ENCODE data around the gene MIA2. TPM values are rescaled to one million over a fixed set of nuclear protein-coding genes. Genes with fewer than 3 reads are reported as not detected.
A peak's percentile ranks its signal among the peaks of the same experiment; 100 is the strongest.

Gene MIA2
- total and polyA plus RNA-seq, 9 of the 15 experiments (the other 6 are each of a cell fraction or from before 2014, with no cell fraction given), result 6.0 to 21.8 (median 12.8) TPM

GRCh38 chr14:39240769-39241168, 7.1 kb downstream of the MIA2 start:
- ATAC-seq (no peak), DNase-seq (ENCODE audit: extremely low read depth in 1 of 4, low spot score in 3 of 4) (no peak), FAIRE-seq (no peak)
- H3K4me2 ChIP-seq (ENCODE audit: insufficient read depth, low read length), result no peak overlapping the region
- H3K79me2 ChIP-seq (ENCODE audit: control insufficient read depth, insufficient read depth, low read length), result no peaks in the 10 kb centered on the region
- BruUV-seq (replicated peaks), result no TSS peak
- no peak overlapping the region for H3K4me3 ChIP-seq
- in situ Hi-C loops (cut with MboI), result no loop called here
- H3K36me3 ChIP-seq (ENCODE audit: control insufficient read depth, insufficient read depth, low read length), result no peaks in the 10 kb centered on the region
- POLR2A ChIA-PET, result no interaction called here
- no peaks in the 10 kb centered on the region for H3K4me1 ChIP-seq (replicated peaks in 1 of 2; ENCODE audit: control insufficient read depth in 2 of 2, insufficient read depth in 2 of 2, low read length in 2 of 2)
- no peak overlapping the region for H2AFZ ChIP-seq (ENCODE audit: low read depth, low read length)
- CTCF ChIA-PET (ENCODE audit: low intra/inter-chr PET ratio), result no interaction called here
- 62% methylated on average over 1 of the region's 1 CpG for WGBS (ENCODE audit: insufficient coverage, low coverage, missing lambda C conversion rate)
- H3K9me3 ChIP-seq (replicated peaks; ENCODE audit: control insufficient read depth, insufficient read depth, low read depth, low read length), result no peaks in the 10 kb centered on the region
- H3K9ac ChIP-seq (ENCODE audit: insufficient read depth in 1 of 2, low read depth in 2 of 2, low read length in 2 of 2), result no peak overlapping the region
- no peaks in the 10 kb centered on the region for H3K9me1 ChIP-seq (ENCODE audit: control insufficient read depth, insufficient read depth, low read length)
- no peaks in the 10 kb centered on the region for H3K27me3 ChIP-seq (ENCODE audit: control insufficient read depth in 2 of 2, insufficient read depth in 2 of 2, low read length in 2 of 2)
- intact Hi-C loops (cut with micrococcal nuclease), result no loop called here
- no peak overlapping the region for H3K27ac ChIP-seq (ENCODE audit: extremely low read depth, low read depth, low read length)
- TF ChIP-seq PPARD (CRISPR knock-in tag; IDR thresholded peaks at IDR 0.05) (no peak), FOSL1 (tag; conservative IDR thresholded peaks at IDR 0.05) (no peak), KLF16 (IDR thresholded peaks at IDR 0.05) (no peak), KAT8 (IDR thresholded peaks at IDR 0.05; ENCODE audit: low read depth) (no peak), RBM25 (IDR thresholded peaks at IDR 0.05; ENCODE audit: low read depth, low read length, severe bottlenecking) (peak; percentile 53), CHCHD3 (CRISPR knock-in tag; IDR thresholded peaks at IDR 0.05) (no peak)
- no peaks in the 10 kb centered on the region for H4K20me1 ChIP-seq (replicated peaks; ENCODE audit: control insufficient read depth, insufficient read depth, low read length)

GRCh38 chr14:39241637-39242036, 7.9 kb downstream of the MIA2 start:
- BruUV-seq (replicated peaks), result no TSS peak
- Histone ChIP-seq H3K9me1 (ENCODE audit: control insufficient read depth, insufficient read depth, low read length) (no peaks in the 10 kb centered on the region), H3K4me2 (ENCODE audit: insufficient read depth, low read length) (no peak overlapping the region), H3K36me3 (ENCODE audit: control insufficient read depth, insufficient read depth, low read length) (no peaks in the 10 kb centered on the region), H4K20me1 (replicated peaks; ENCODE audit: control insufficient read depth, insufficient read depth, low read length) (no peaks in the 10 kb centered on the region), H2AFZ (ENCODE audit: low read depth, low read length) (no peak overlapping the region), H3K4me3 (no peak overlapping the region), H3K27ac (ENCODE audit: extremely low read depth, low read depth, low read length) (no peak overlapping the region), H3K9ac (ENCODE audit: insufficient read depth in 1 of 2, low read depth in 2 of 2, low read length in 2 of 2) (no peak overlapping the region), H3K9me3 (replicated peaks; ENCODE audit: control insufficient read depth, insufficient read depth, low read depth, low read length) (no peaks in the 10 kb centered on the region), H3K79me2 (ENCODE audit: control insufficient read depth, insufficient read depth, low read length) (no peaks in the 10 kb centered on the region), H3K27me3 (ENCODE audit: control insufficient read depth in 2 of 2, insufficient read depth in 2 of 2, low read length in 2 of 2) (no peaks in the 10 kb centered on the region), H3K4me1 (replicated peaks in 1 of 2; ENCODE audit: control insufficient read depth in 2 of 2, insufficient read depth in 2 of 2, low read length in 2 of 2) (no peaks in the 10 kb centered on the region)
- 22% methylated on average over 1 of the region's 1 CpG for WGBS (ENCODE audit: insufficient coverage, low coverage, missing lambda C conversion rate)
- intact Hi-C loops (cut with micrococcal nuclease) (no loop called here), in situ Hi-C loops (cut with MboI) (no loop called here)
- ATAC-seq, result no peak
- no peak for DNase-seq (ENCODE audit: extremely low read depth in 1 of 4, low spot score in 3 of 4)
- CTCF ChIA-PET (ENCODE audit: low intra/inter-chr PET ratio), result no interaction called here
- POLR2A ChIA-PET, result no interaction called here
- FAIRE-seq, result no peak
- TF ChIP-seq ZFPM2 (CRISPR knock-in tag; IDR thresholded peaks at IDR 0.05) (no peak), RREB1 (CRISPR knock-in tag; IDR thresholded peaks at IDR 0.05) (no peak), HDAC2 (IDR thresholded peaks at IDR 0.05) (no peak), ZNF780A (CRISPR knock-in tag; IDR thresholded peaks at IDR 0.05) (no peak), C11orf30 (IDR thresholded peaks at IDR 0.05; ENCODE audit: low read depth) (no peak), POLR2G (IDR thresholded peaks at IDR 0.05; ENCODE audit: low read depth, low read length) (no peak)
